GM21360 (cell line): ENCODE data around the gene ENDOD1.

Experiments
- ATAC-seq: cut with Tn5 transposase; IDR thresholded peaks from one replicate; pipeline ENCODE4 v1.9.1; 2021; ENCODE audit warnings: mild to moderate bottlenecking, moderate library complexity; ENCODE audit not compliant: unreplicated experiment

Gene ENDOD1

GRCh38 chr11:95163106-95163505 is 73.5 kb downstream of the ENDOD1 start:
- no peak for ATAC-seq

- no peak for ATAC-seq
Measured at GRCh38 chr11:95165638-95166037, 76.0 kb downstream of the ENDOD1 start.

GRCh38 chr11:95166781-95167180 is 77.1 kb downstream of the ENDOD1 start:
- ATAC-seq, result no peak

- no peak for ATAC-seq
Measured at GRCh38 chr11:95170294-95170693, 80.6 kb downstream of the ENDOD1 start.

GRCh38 chr11:95175818-95176380 is 86.3 kb downstream of the ENDOD1 start:
- no peak for ATAC-seq
